Measurements from ENCODE around the gene LYPD6B. TPM values are rescaled to one million over a fixed set of nuclear protein-coding genes. Genes with fewer than 3 reads are reported as not detected.

The LYPD6B gene
- total RNA-seq, 4 donors from 2014 or later: 0.49 to 0.54 TPM; not detected in 2

DNA sequence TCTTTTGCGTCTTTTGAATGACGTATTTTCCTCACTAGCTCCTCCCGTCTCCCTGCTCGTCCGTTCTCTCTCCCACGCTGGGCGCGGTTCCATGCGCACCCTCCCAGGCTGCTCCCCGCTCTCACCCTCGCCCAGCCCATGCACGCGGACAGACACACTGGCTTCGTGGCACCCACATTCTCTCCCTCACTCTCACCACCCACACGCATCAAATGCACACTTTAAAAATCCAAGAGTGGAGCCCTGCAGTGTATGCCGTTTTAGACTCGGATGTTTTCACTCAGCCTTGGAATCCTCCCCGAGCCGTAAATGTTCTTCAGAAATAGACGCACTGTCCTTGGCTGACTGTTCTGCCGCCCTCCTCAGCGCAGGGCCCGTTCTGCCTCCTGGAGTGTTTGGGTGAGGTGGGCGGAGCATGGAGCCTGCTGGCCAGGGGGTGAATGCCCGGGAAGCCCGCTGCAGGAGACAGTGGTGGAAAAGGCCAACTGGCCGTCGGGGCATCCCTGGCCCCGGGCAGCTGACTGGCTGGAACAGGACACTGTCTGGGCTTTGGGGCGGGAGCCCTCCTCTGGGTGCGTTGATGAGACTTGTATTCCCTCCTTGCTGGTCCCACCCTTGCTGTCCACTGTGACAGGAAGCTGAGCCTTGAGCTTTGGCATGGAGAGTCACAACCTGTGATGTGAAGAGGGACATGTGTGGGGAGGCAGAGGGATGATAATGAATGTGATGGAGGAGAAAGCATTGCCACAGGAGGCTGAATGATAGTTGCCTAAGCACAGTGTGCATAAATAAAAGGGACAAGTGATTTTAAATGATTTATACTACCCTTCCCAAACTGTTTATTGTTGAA, 35.4 kb upstream of the LYPD6B start:
- ATAC-seq: no peak
- Histone ChIP-seq H3K4me3 (no peak overlapping the region), H3K27ac (no peak overlapping the region)

DNA sequence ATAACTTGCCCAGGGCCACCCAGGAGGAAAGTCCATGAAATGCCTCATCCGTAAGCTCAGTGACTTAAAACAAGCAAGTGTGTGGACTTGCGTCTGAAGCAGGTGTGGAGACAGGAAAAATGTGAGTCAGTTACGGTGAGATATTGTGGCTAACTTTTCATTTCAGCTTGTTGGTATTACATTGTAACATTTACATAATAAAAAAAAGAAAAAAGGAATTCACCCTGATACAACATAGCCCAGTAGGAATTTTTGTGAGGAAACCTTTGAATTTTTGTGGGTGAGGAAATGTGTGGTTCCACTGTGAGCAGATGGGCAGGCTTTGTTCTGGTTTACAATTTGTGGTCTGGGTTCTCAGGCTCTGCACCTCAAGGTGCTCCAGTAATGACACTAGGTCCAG, 33.7 kb upstream of the LYPD6B start:
- 89 to 100% methylated on average over 1 to 3 of the region's 3 CpGs for WGBS, 2 donors (ENCODE audit: low coverage in 1 of 2)
- no peak for TF ChIP-seq POLR2A (IDR thresholded peaks at IDR 0.05)
- TF ChIP-seq, protein P1, sequence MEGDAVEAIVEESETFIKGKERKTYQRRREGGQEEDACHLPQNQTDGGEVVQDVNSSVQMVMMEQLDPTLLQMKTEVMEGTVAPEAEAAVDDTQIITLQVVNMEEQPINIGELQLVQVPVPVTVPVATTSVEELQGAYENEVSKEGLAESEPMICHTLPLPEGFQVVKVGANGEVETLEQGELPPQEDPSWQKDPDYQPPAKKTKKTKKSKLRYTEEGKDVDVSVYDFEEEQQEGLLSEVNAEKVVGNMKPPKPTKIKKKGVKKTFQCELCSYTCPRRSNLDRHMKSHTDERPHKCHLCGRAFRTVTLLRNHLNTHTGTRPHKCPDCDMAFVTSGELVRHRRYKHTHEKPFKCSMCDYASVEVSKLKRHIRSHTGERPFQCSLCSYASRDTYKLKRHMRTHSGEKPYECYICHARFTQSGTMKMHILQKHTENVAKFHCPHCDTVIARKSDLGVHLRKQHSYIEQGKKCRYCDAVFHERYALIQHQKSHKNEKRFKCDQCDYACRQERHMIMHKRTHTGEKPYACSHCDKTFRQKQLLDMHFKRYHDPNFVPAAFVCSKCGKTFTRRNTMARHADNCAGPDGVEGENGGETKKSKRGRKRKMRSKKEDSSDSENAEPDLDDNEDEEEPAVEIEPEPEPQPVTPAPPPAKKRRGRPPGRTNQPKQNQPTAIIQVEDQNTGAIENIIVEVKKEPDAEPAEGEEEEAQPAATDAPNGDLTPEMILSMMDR (IDR thresholded peaks at IDR 0.05): no peak
- TF ChIP-seq EP300 (IDR thresholded peaks at IDR 0.05): no peak
- TF ChIP-seq POLR2AphosphoS5 (IDR thresholded peaks at IDR 0.05): no peak
- Histone ChIP-seq H3K27me3 (no peaks in the 10 kb centered on the region), H3K4me1 (no peaks in the 10 kb centered on the region), H3K4me3 (no peak overlapping the region), H3K9me3 (no peaks in the 10 kb centered on the region), H3K27ac (no peak overlapping the region), H3K36me3 (peaks cover 0 to 8% of the 10 kb centered on the region in 2 donors)
- ATAC-seq: no peak

More for the DNA sequence above, 35.4 kb upstream of the LYPD6B start:
- Histone ChIP-seq H3K4me1 (no peaks in the 10 kb centered on the region), H3K9me3 (no peaks in the 10 kb centered on the region), H3K27me3 (no peaks in the 10 kb centered on the region), H3K36me3 (peaks cover 0 to 4% of the 10 kb centered on the region in 2 donors)
- WGBS, 2 donors (ENCODE audit: low coverage in 1 of 2): 92 to 96% methylated on average over 17 to 19 of the region's 31 CpGs
- TF ChIP-seq POLR2AphosphoS5 (IDR thresholded peaks at IDR 0.05) (no peak), EP300 (IDR thresholded peaks at IDR 0.05) (no peak), POLR2A (IDR thresholded peaks at IDR 0.05) (no peak)
- TF ChIP-seq, protein P1 (IDR thresholded peaks at IDR 0.05): no peak

DNA sequence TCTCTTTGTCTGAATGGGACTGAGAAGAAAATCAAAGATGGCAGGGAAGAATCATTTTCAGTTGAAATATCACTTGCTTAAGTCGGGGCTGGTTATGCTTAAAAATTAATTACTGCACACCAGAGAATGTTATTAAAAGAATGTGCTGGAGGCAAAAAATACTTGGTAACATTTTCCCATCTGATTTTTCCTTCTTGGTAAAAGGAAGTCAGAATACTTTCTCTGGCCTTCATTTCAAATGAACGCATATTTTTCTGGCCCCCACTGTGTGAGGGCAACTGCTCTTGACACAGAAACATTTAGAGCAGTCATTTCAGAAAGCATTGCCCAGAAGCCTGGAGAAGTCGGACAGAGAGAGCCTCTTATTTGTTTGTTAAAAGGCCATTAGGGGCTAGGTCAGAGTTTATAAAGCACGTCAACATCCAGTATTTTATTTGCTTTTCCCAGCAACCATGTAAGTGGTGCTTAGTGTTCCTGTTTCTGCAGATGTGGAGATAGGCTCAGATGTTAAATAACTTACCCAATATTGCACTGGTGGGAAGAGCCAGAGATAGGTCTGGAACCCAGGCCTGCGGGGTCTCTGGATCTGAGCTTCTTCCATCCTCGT, 32.9 kb upstream of the LYPD6B start:
- no peaks in the 10 kb centered on the region for H3K9me3 ChIP-seq
- 71 to 80% methylated on average over 1 to 5 of the region's 6 CpGs for WGBS, 2 donors (ENCODE audit: low coverage in 1 of 2)
- TF ChIP-seq EP300 (IDR thresholded peaks at IDR 0.05) (no peak), POLR2A (IDR thresholded peaks at IDR 0.05) (no peak), POLR2AphosphoS5 (IDR thresholded peaks at IDR 0.05) (no peak)
- TF ChIP-seq, protein P1 (IDR thresholded peaks at IDR 0.05): no peak
- no peaks in the 10 kb centered on the region for H3K27me3 ChIP-seq
- H3K27ac ChIP-seq: no peak overlapping the region
- H3K4me3 ChIP-seq: no peak overlapping the region
- no peaks in the 10 kb centered on the region for H3K4me1 ChIP-seq
- ATAC-seq: no peak
- H3K36me3 ChIP-seq: peaks cover 0 to 16% of the 10 kb centered on the region in 2 donors

DNA sequence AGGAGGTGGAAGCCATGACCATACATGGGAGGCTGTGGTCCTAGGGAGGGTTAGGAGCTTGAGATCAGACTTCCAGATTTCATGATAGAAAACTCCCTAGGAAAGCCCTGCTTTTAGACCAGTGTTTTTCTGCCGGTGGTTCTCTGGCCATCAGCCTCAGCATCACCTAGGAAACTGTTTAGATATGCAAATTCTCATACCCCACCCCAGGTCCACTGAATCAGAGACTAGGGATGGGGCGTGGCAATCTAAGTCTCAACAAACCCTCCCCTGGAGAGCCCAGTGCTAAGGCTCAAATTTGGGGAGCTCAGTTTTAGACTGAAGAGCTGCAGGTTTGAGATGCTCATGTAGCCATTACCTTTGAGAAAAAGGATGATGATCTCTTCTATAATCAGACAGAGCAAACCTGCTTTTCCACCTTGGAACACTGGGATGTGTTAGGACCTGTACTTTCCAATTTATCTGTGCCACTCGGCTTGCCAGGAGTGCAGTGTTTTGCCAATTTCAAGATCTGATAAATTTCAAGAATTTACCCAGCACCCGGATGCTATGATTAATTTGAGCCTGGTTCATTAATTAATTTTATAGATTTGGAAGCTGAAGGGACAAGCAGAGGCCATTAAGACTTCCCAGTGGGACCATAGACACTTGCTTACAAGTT, 31.5 kb upstream of the LYPD6B start:
- WGBS, 2 donors (ENCODE audit: low coverage in 1 of 2): 68 to 95% methylated on average over 3 to 4 of the region's 4 CpGs
- Histone ChIP-seq H3K36me3 (peaks cover 0 to 24% of the 10 kb centered on the region in 2 donors), H3K9me3 (no peaks in the 10 kb centered on the region), H3K4me3 (no peak overlapping the region), H3K4me1 (no peaks in the 10 kb centered on the region), H3K27me3 (no peaks in the 10 kb centered on the region), H3K27ac (no peak overlapping the region)
- no peak for ATAC-seq
- TF ChIP-seq, protein P1 (IDR thresholded peaks at IDR 0.05): no peak
- TF ChIP-seq POLR2A (IDR thresholded peaks at IDR 0.05): no peak

Data from gastroesophageal sphincter (tissue), 4 donors.